Muscle layer of duodenum (tissue), 2 donors: ENCODE data around the gene NUAK2.
A peak's percentile ranks its signal among the peaks of the same experiment; 100 is the strongest.

Source experiments
- H3K27ac ChIP-seq: one replicate; pipeline ENCODE4 v1.7.0; 2013; ENCODE audit warnings: mild to moderate bottlenecking, low read length
- H3K27me3 ChIP-seq: one replicate; pipeline ENCODE4 v1.7.0; 2013; ENCODE audit warnings: low read depth, mild to moderate bottlenecking, control low read depth, low read length
- H3K36me3 ChIP-seq, 2 donors: one replicate each; pipeline ENCODE4 v1.7.0; 2013; ENCODE audit warnings: low read length in 2 of 2, control low read depth in 1 of 2, mild to moderate bottlenecking in 1 of 2; ENCODE audit not compliant: insufficient read depth in 2 of 2, control insufficient read depth in 1 of 2
- H3K4me1 ChIP-seq, 2 donors: one replicate each; pipeline ENCODE4 v1.7.0; 2013; ENCODE audit warnings: low read length in 2 of 2, mild to moderate bottlenecking in 2 of 2, control low read depth in 1 of 2, moderate library complexity in 1 of 2; ENCODE audit not compliant: insufficient read depth in 2 of 2, control insufficient read depth in 1 of 2
- H3K4me3 ChIP-seq, 2 donors: one replicate each; pipeline ENCODE4 v1.7.0; 2013; ENCODE audit warnings: low read length in 2 of 2, low read depth in 1 of 2, mild to moderate bottlenecking in 1 of 2
- H3K9me3 ChIP-seq, 2 donors: one replicate each; pipeline ENCODE4 v1.7.0; 2013; ENCODE audit warnings: low read length in 2 of 2, control low read depth in 1 of 2, mild to moderate bottlenecking in 1 of 2; ENCODE audit not compliant: control insufficient read depth in 1 of 2
- donor health status: healthy.

The NUAK2 gene

GRCh38 chr1:205329719-205330118 is 8.2 kb upstream of the NUAK2 start:
- no peak overlapping the region for H3K27ac ChIP-seq
- H3K4me1 ChIP-seq, result no peaks in the 10 kb centered on the region
- no peaks in the 10 kb centered on the region for H3K9me3 ChIP-seq
- no peak overlapping the region for H3K4me3 ChIP-seq
- H3K27me3 ChIP-seq, result no peaks in the 10 kb centered on the region
- no peaks in the 10 kb centered on the region for H3K36me3 ChIP-seq

DNA sequence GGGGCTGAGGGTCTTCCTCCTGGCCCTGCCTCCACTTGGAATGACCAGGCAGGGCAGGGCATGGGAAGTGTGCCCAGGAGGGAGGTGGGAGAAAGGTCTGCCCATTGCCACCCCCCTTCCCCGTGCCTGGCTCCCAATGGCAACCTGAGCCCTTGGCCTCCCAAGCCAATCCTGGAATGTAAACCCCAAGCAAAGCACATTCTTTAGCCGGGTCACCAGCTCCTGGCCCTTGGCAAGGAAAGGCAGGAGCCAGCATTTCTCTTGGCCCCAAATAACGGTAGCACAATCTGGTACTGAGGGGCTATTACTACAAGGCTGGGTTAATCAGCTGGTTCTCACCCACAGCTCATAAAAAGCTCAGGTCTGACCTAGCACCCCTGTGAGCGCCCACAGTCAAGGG is 6.9 kb upstream of the NUAK2 start:
- H3K9me3 ChIP-seq, result no peaks in the 10 kb centered on the region
- no peak overlapping the region for H3K4me3 ChIP-seq
- no peak overlapping the region for H3K27ac ChIP-seq
- H3K27me3 ChIP-seq, result no peaks in the 10 kb centered on the region
- H3K36me3 ChIP-seq, result no peaks in the 10 kb centered on the region
- no peaks in the 10 kb centered on the region for H3K4me1 ChIP-seq

GRCh38 chr1:205326812-205327466 is 5.4 kb upstream of the NUAK2 start:
- Histone ChIP-seq H3K27ac (no peak overlapping the region), H3K36me3 (no peaks in the 10 kb centered on the region), H3K4me3 (no peak overlapping the region), H3K27me3 (no peaks in the 10 kb centered on the region), H3K9me3 (no peaks in the 10 kb centered on the region), H3K4me1 (no peaks in the 10 kb centered on the region)

- Histone ChIP-seq H3K9me3 (no peaks in the 10 kb centered on the region), H3K27ac (no peak overlapping the region), H3K36me3 (no peaks in the 10 kb centered on the region), H3K4me1 (peaks cover 0 to 3% of the 10 kb centered on the region in 2 donors), H3K4me3 (no peak overlapping the region), H3K27me3 (no peaks in the 10 kb centered on the region)
These were observed 3.9 kb upstream of the NUAK2 start for GRCh38 chr1:205325334-205325884.

- H3K27me3 ChIP-seq, result no peaks in the 10 kb centered on the region
These were observed 3.2 kb upstream of the NUAK2 start for GRCh38 chr1:205324781-205325180.

GRCh38 chr1:205323794-205324193 is 2.2 kb upstream of the NUAK2 start:
- H3K9me3 ChIP-seq, result no peaks in the 10 kb centered on the region
- H3K27me3 ChIP-seq, result no peaks in the 10 kb centered on the region
- peaks cover 0 to 14% of the 10 kb centered on the region in 2 donors for H3K4me1 ChIP-seq
- H3K36me3 ChIP-seq, result no peaks in the 10 kb centered on the region
- no peak overlapping the region for H3K27ac ChIP-seq
- no peak overlapping the region for H3K4me3 ChIP-seq

More at GRCh38 chr1:205324781-205325180, 3.2 kb upstream of the NUAK2 start:
- Histone ChIP-seq H3K4me1 (peaks cover 0 to 6% of the 10 kb centered on the region in 2 donors), H3K27ac (no peak overlapping the region), H3K4me3 (no peak overlapping the region), H3K9me3 (no peaks in the 10 kb centered on the region), H3K36me3 (no peaks in the 10 kb centered on the region)

GRCh38 chr1:205321959-205322283 is 376 bp upstream of the NUAK2 start:
- H3K4me1 ChIP-seq, result peaks cover 0 to 31% of the 10 kb centered on the region in 2 donors
- H3K9me3 ChIP-seq, result no peaks in the 10 kb centered on the region
- peak overlapping the region in 1 of 2 donors; percentile 86 for H3K4me3 ChIP-seq
- H3K36me3 ChIP-seq, result no peaks in the 10 kb centered on the region
- no peaks in the 10 kb centered on the region for H3K27me3 ChIP-seq
- H3K27ac ChIP-seq, result no peak overlapping the region

GRCh38 chr1:205319081-205320018 is 2.2 kb downstream of the NUAK2 start:
- Histone ChIP-seq H3K4me3 (peak overlapping the region; percentile 60 to 86), H3K27ac (peak overlapping the region; percentile 73), H3K36me3 (no peaks in the 10 kb centered on the region), H3K4me1 (peaks cover 8 to 32% of the 10 kb centered on the region in 2 donors), H3K27me3 (no peaks in the 10 kb centered on the region), H3K9me3 (no peaks in the 10 kb centered on the region)

DNA sequence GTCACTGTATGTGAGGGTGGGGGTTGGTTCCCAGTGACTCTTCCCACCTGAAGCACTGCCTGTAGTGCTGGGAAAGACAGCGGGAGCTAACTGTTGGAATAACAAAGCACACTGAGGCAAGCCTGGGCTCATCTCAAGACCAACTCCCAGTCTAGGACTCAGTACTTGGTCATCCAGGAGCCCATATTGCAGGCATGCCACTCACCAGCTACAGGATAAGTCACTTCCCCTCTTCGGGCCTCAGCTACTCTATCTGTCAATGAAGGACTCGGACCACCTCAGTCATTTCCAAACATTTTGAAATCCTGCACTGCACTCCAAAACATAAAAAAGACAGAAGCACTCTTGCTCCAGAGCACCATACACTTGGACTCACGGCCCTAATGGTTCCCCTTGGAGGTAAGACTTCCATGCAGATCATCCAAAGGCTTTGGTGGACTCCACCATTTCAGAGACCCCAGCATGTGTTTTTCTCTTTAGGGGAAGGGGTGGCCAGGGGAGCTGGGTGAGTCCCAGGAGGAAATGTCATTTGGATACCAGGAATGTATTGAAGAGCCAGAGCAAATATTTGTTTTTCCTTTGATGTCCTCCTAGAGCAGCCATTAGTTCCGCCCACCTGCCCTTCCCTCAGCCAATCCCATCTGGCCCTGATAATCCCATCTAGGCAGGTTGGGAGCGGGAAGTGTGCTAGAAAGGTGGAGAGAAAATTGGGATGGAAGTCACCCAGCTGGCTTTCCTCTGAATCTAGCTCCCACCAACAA is 3.1 kb downstream of the NUAK2 start:
- no peaks in the 10 kb centered on the region for H3K9me3 ChIP-seq
- H3K27ac ChIP-seq, result peak overlapping the region; percentile 56
- no peaks in the 10 kb centered on the region for H3K27me3 ChIP-seq
- peaks cover 8 to 32% of the 10 kb centered on the region in 2 donors for H3K4me1 ChIP-seq
- no peaks in the 10 kb centered on the region for H3K36me3 ChIP-seq
- peak overlapping the region in 1 of 2 donors; percentile 60 for H3K4me3 ChIP-seq

- no peaks in the 10 kb centered on the region for H3K36me3 ChIP-seq
- no peaks in the 10 kb centered on the region for H3K27me3 ChIP-seq
- H3K4me1 ChIP-seq, result peaks cover 8 to 32% of the 10 kb centered on the region in 2 donors
- H3K9me3 ChIP-seq, result no peaks in the 10 kb centered on the region
- H3K27ac ChIP-seq, result peak overlapping the region; percentile 56
- peak overlapping the region in 1 of 2 donors; percentile 60 for H3K4me3 ChIP-seq
These were observed 4.1 kb downstream of the NUAK2 start for GRCh38 chr1:205317311-205317917.
